ENCODE results near the gene MTA3. TPM values are rescaled to one million over a fixed set of nuclear protein-coding genes. Genes with fewer than 3 reads are reported as not detected.

MTA3 gene
- polyA plus RNA-seq, 1 donor from 2014 or later = 11.2 TPM

- H4K20me1 ChIP-seq (ENCODE audit: insufficient read depth) = no peaks in the 10 kb centered on the region
- no peak overlapping the region for H2AFZ ChIP-seq (ENCODE audit: low read depth, low read length)
- no peaks in the 10 kb centered on the region for H3K9me3 ChIP-seq (ENCODE audit: low read length)
- H3K9me2 ChIP-seq (ENCODE audit: insufficient read depth, low read length) = no peaks in the 10 kb centered on the region
- no peak overlapping the region for H3K9ac ChIP-seq (ENCODE audit: low read length)
- no peaks in the 10 kb centered on the region for H3K79me2 ChIP-seq (replicated peaks; ENCODE audit: insufficient read depth, low read length)
- H3F3A ChIP-seq (ENCODE audit: insufficient read depth, low read length, poor library complexity, severe bottlenecking) = no peaks in the 10 kb centered on the region
- no peak overlapping the region for H3K4me2 ChIP-seq (ENCODE audit: low read length)
- H3K36me3 ChIP-seq (ENCODE audit: insufficient read depth, low read length) = no peaks in the 10 kb centered on the region
- TF ChIP-seq, protein P1, sequence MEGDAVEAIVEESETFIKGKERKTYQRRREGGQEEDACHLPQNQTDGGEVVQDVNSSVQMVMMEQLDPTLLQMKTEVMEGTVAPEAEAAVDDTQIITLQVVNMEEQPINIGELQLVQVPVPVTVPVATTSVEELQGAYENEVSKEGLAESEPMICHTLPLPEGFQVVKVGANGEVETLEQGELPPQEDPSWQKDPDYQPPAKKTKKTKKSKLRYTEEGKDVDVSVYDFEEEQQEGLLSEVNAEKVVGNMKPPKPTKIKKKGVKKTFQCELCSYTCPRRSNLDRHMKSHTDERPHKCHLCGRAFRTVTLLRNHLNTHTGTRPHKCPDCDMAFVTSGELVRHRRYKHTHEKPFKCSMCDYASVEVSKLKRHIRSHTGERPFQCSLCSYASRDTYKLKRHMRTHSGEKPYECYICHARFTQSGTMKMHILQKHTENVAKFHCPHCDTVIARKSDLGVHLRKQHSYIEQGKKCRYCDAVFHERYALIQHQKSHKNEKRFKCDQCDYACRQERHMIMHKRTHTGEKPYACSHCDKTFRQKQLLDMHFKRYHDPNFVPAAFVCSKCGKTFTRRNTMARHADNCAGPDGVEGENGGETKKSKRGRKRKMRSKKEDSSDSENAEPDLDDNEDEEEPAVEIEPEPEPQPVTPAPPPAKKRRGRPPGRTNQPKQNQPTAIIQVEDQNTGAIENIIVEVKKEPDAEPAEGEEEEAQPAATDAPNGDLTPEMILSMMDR (IDR thresholded peaks at IDR 0.05; ENCODE audit: poor library complexity, severe bottlenecking) = no peak
- no peak for TF ChIP-seq EP300 (conservative IDR thresholded peaks at IDR 0.05; ENCODE audit: poor library complexity, severe bottlenecking)
- no peak overlapping the region for H3K4me3 ChIP-seq (ENCODE audit: low read length)
- no peak overlapping the region for H3K27ac ChIP-seq (ENCODE audit: low read length)
- H3K27me3 ChIP-seq (ENCODE audit: insufficient read depth, low read depth, low read length) = peaks cover 25% of the 10 kb centered on the region
These were observed 228.2 kb downstream of the MTA3 start for GRCh38 chr2:42796427-42797248.

- Histone ChIP-seq H3K4me2 (ENCODE audit: low read length) (no peak overlapping the region), H3K27me3 (ENCODE audit: insufficient read depth, low read depth, low read length) (peaks cover 19% of the 10 kb centered on the region), H3K36me3 (ENCODE audit: insufficient read depth, low read length) (no peaks in the 10 kb centered on the region), H3K9me3 (ENCODE audit: low read length) (no peaks in the 10 kb centered on the region), H3K79me2 (replicated peaks; ENCODE audit: insufficient read depth, low read length) (no peaks in the 10 kb centered on the region), H3F3A (ENCODE audit: insufficient read depth, low read length, poor library complexity, severe bottlenecking) (no peaks in the 10 kb centered on the region), H4K20me1 (ENCODE audit: insufficient read depth) (no peaks in the 10 kb centered on the region), H3K9me2 (ENCODE audit: insufficient read depth, low read length) (no peaks in the 10 kb centered on the region), H3K4me3 (ENCODE audit: low read length) (no peak overlapping the region), H2AFZ (ENCODE audit: low read depth, low read length) (no peak overlapping the region), H3K27ac (ENCODE audit: low read length) (no peak overlapping the region), H3K9ac (ENCODE audit: low read length) (no peak overlapping the region)
- TF ChIP-seq SMC3 (conservative IDR thresholded peaks at IDR 0.05; ENCODE audit: poor library complexity) = no peak
- TF ChIP-seq TAF1 (IDR thresholded peaks at IDR 0.05; ENCODE audit: low read depth) = no peak
- no peak for TF ChIP-seq EP300 (conservative IDR thresholded peaks at IDR 0.05; ENCODE audit: poor library complexity, severe bottlenecking)
- TF ChIP-seq, protein P1 (IDR thresholded peaks at IDR 0.05; ENCODE audit: poor library complexity, severe bottlenecking) = no peak
- no peak for TF ChIP-seq RAD21 (conservative IDR thresholded peaks at IDR 0.05)
- TF ChIP-seq MXI1 (conservative IDR thresholded peaks at IDR 0.05; ENCODE audit: poor library complexity, severe bottlenecking) = no peak
- no peak for TF ChIP-seq POLR2AphosphoS5 (IDR thresholded peaks at IDR 0.05)
- TF ChIP-seq, protein P2, sequence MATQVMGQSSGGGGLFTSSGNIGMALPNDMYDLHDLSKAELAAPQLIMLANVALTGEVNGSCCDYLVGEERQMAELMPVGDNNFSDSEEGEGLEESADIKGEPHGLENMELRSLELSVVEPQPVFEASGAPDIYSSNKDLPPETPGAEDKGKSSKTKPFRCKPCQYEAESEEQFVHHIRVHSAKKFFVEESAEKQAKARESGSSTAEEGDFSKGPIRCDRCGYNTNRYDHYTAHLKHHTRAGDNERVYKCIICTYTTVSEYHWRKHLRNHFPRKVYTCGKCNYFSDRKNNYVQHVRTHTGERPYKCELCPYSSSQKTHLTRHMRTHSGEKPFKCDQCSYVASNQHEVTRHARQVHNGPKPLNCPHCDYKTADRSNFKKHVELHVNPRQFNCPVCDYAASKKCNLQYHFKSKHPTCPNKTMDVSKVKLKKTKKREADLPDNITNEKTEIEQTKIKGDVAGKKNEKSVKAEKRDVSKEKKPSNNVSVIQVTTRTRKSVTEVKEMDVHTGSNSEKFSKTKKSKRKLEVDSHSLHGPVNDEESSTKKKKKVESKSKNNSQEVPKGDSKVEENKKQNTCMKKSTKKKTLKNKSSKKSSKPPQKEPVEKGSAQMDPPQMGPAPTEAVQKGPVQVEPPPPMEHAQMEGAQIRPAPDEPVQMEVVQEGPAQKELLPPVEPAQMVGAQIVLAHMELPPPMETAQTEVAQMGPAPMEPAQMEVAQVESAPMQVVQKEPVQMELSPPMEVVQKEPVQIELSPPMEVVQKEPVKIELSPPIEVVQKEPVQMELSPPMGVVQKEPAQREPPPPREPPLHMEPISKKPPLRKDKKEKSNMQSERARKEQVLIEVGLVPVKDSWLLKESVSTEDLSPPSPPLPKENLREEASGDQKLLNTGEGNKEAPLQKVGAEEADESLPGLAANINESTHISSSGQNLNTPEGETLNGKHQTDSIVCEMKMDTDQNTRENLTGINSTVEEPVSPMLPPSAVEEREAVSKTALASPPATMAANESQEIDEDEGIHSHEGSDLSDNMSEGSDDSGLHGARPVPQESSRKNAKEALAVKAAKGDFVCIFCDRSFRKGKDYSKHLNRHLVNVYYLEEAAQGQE (IDR thresholded peaks at IDR 0.05; ENCODE audit: borderline replicate concordance) = no peak
- TF ChIP-seq EZH2 (IDR thresholded peaks at IDR 0.05; ENCODE audit: borderline replicate concordance, insufficient read depth, low read length, poor library complexity, severe bottlenecking) = no peak
These were observed 228.8 kb downstream of the MTA3 start for GRCh38 chr2:42797281-42797680.

Data from neural cell (in vitro differentiated cells).